ENCODE results near the gene ZNF205.
A peak's percentile ranks its signal among the peaks of the same experiment; 100 is the strongest.

ZNF205 gene

GRCh38 chr16:3133844-3134243 is 21.5 kb downstream of the ZNF205 start:
- TF ChIP-seq CTCF (IDR thresholded peaks at IDR 0.05), result no peak
- DNase-seq, result no peak
- Mint-ChIP-seq H3K4me1 (peaks cover 41% of the 10 kb centered on the region), H3K27ac (peak overlapping the region; percentile 99), H3K36me3 (ENCODE audit: low read depth) (peaks cover 22% of the 10 kb centered on the region), H3K4me3 (peak overlapping the region; percentile 100), H3K27me3 (ENCODE audit: low read depth, poor library complexity) (no peaks in the 10 kb centered on the region), H3K9me3 (no peaks in the 10 kb centered on the region)

GRCh38 chr16:3134338-3135125 is 22.1 kb downstream of the ZNF205 start, which contains the start of gene ZNF213:
Gene ZNF213 (plus strand): TSS chr16:3135029. CDS start chr16:3137281, 2,252 bp downstream.
- peaks cover 17% of the 10 kb centered on the region for H3K36me3 Mint-ChIP-seq (ENCODE audit: low read depth)
- no peak for TF ChIP-seq CTCF (IDR thresholded peaks at IDR 0.05)
- peak within 1 kb of the TSS; percentile 100 for H3K4me3 Mint-ChIP-seq
- peaks cover 2% of the 10 kb centered on the region for H3K27me3 Mint-ChIP-seq (ENCODE audit: low read depth, poor library complexity)
- H3K27ac Mint-ChIP-seq, result peak within 1 kb of the TSS; percentile 99
- no peaks in the 10 kb centered on the region for H3K9me3 Mint-ChIP-seq
- peaks cover 39% of the 10 kb centered on the region for H3K4me1 Mint-ChIP-seq
- peak; percentile 90 for DNase-seq

GRCh38 chr16:3135126-3135715 is 22.8 kb downstream of the ZNF205 start:
- no peaks in the 10 kb centered on the region for H3K9me3 Mint-ChIP-seq
- no peak for TF ChIP-seq CTCF (IDR thresholded peaks at IDR 0.05)
- H3K36me3 Mint-ChIP-seq (ENCODE audit: low read depth), result peaks cover 10% of the 10 kb centered on the region
- H3K4me3 Mint-ChIP-seq, result peak overlapping the region; percentile 100
- H3K4me1 Mint-ChIP-seq, result peaks cover 36% of the 10 kb centered on the region
- peaks cover 2% of the 10 kb centered on the region for H3K27me3 Mint-ChIP-seq (ENCODE audit: low read depth, poor library complexity)
- DNase-seq, result no peak
- peak overlapping the region; percentile 79 for H3K27ac Mint-ChIP-seq

- Mint-ChIP-seq H3K4me1 (peaks cover 36% of the 10 kb centered on the region), H3K27ac (no peak overlapping the region), H3K36me3 (ENCODE audit: low read depth) (peaks cover 4% of the 10 kb centered on the region), H3K4me3 (no peak overlapping the region), H3K9me3 (no peaks in the 10 kb centered on the region), H3K27me3 (ENCODE audit: low read depth, poor library complexity) (peaks cover 2% of the 10 kb centered on the region)
- no peak for TF ChIP-seq CTCF (IDR thresholded peaks at IDR 0.05)
- DNase-seq, result no peak
Observed at GRCh38 chr16:3137267-3137666, 24.9 kb downstream of the ZNF205 start.

- H3K36me3 Mint-ChIP-seq (ENCODE audit: low read depth), result peaks cover 7% of the 10 kb centered on the region
- no peaks in the 10 kb centered on the region for H3K9me3 Mint-ChIP-seq
- no peak for DNase-seq
- H3K27ac Mint-ChIP-seq, result no peak overlapping the region
- TF ChIP-seq CTCF (IDR thresholded peaks at IDR 0.05), result no peak
- H3K4me1 Mint-ChIP-seq, result peaks cover 30% of the 10 kb centered on the region
- peaks cover 2% of the 10 kb centered on the region for H3K27me3 Mint-ChIP-seq (ENCODE audit: low read depth, poor library complexity)
- no peak overlapping the region for H3K4me3 Mint-ChIP-seq
Observed at GRCh38 chr16:3138342-3138741, 26.0 kb downstream of the ZNF205 start.
